Panc1 (cell line): ENCODE measurements around the gene INHBB. TPM values are rescaled to one million over a fixed set of nuclear protein-coding genes. Genes with fewer than 3 reads are reported as not detected.

ENCODE experiments used
- ATAC-seq: fragments of 200-7000 bp; cut with Tn5 transposase; 2 replicates; pipeline ENCODE4 v1.9.1; 2020; ENCODE audit warnings: mild to moderate bottlenecking, moderate library complexity
- BruUV-seq: library from RNA; stranded (reverse); fragments of 400-500 nt; replicated peaks from 2 replicates; lab custom pipeline; 2021; lab: Mats Ljungman, UMichigan
- CTCF ChIA-PET: fragments of 300-600 bp; sonication (Branson Sonifier 250); formaldehyde crosslinking; loops from one replicate; lab custom pipeline; 2022; ENCODE audit warnings: antibody characterized with exemption; lab: Charles Lee
- POLR2A ChIA-PET: fragments of 300-600 bp; sonication (Branson Sonifier 250); formaldehyde crosslinking; loops from one replicate; lab custom pipeline; 2022; ENCODE audit warnings: antibody characterized with exemption; lab: Charles Lee
- DNase-seq: peaks from one replicate; pipeline ENCODE4 v3.0.0-alpha.2; 2010; ENCODE audit warnings: low read depth, low spot score
- H3K27ac ChIP-seq: 2 replicates; pipeline ENCODE4 v1.5.1; 2011; ENCODE audit warnings: mild to moderate bottlenecking, low read length, inconsistent platforms
- H3K27me3 ChIP-seq: fragments of 200-500 bp; sonication (Bioruptor generic); 2 replicates; pipeline ENCODE4 v1.6.0; 2014; ENCODE audit warnings: low read length, inconsistent platforms; ENCODE audit not compliant: control insufficient read depth, insufficient read depth
- H3K36me3 ChIP-seq: fragments of 200-500 bp; sonication (Bioruptor generic); 2 replicates; pipeline ENCODE4 v1.5.1; 2014; ENCODE audit warnings: inconsistent platforms, mild to moderate bottlenecking, low read length, moderate library complexity; ENCODE audit not compliant: control insufficient read depth, insufficient read depth
- H3K4me1 ChIP-seq: 2 replicates; pipeline ENCODE4 v1.5.1; 2011; ENCODE audit warnings: inconsistent platforms, mild to moderate bottlenecking, low read length, moderate library complexity; ENCODE audit not compliant: control insufficient read depth, insufficient read depth
- H3K4me3 ChIP-seq, 2 experiments: 2 replicates each; pipeline ENCODE4 v1.5.1; 2011 to 2012; ENCODE audit warnings: low read depth in 2 of 2, low read length in 2 of 2, mild to moderate bottlenecking in 2 of 2, inconsistent platforms in 1 of 2, moderate library complexity in 1 of 2
- H3K9me3 ChIP-seq: fragments of 200-500 bp; sonication (Bioruptor generic); 2 replicates; pipeline ENCODE4 v1.5.1; 2014; ENCODE audit warnings: low read depth, mild to moderate bottlenecking, inconsistent platforms, low read length, moderate library complexity; ENCODE audit not compliant: control insufficient read depth, insufficient read depth
- POLR2AphosphoS5 ChIP-seq: IDR thresholded peaks from 2 replicates; pipeline ENCODE4 v1.6.1; 2012; ENCODE audit warnings: mild to moderate bottlenecking, low read depth, low read length, moderate library complexity
- SIN3A ChIP-seq: IDR thresholded peaks from 2 replicates; pipeline ENCODE4 v1.6.1; 2012; ENCODE audit warnings: low read depth, mild to moderate bottlenecking, low read length, moderate library complexity, borderline replicate concordance; ENCODE audit not compliant: insufficient read depth
- TCF7L2 ChIP-seq: IDR thresholded peaks from 2 replicates; pipeline ENCODE4 v1.6.1; 2011; ENCODE audit warnings: mild to moderate bottlenecking, low read depth, low read length, inconsistent platforms
- in situ Hi-C: cut with HindIII; loops from 2 replicates; pipeline ENCODE4 v1.10.0; 2016; ENCODE audit warnings: low sequenced_read_pairs, low pct_unique_long_range_greater_than_20kb
- intact Hi-C: fragments of 100-400 bp; cut with micrococcal nuclease; formaldehyde crosslinking; loops from one replicate; pipeline ENCODE4 v1.10.0; 2022; ENCODE audit not compliant: unreplicated experiment
- total RNA-seq: library from RNA; stranded (reverse); gene quantifications from one replicate; pipeline ENCODE4 v1.2.1, GENCODE V29; 2021; ENCODE audit not compliant: unreplicated experiment
- TF ChIP-seq, protein P1 (sequence below), 2 experiments: IDR thresholded peaks; 2 replicates each; pipeline ENCODE4 v1.6.1; 2011 to 2012; ENCODE audit warnings: low read depth in 2 of 2, control low read depth in 1 of 2, low read length in 1 of 2, mild to moderate bottlenecking in 1 of 2, moderate library complexity in 1 of 2; ENCODE audit not compliant: insufficient read depth in 1 of 2
- TF ChIP-seq, protein P2 (sequence below): fragments of 450-650 bp; IDR thresholded peaks from 2 replicates; pipeline ENCODE4 v1.5.1; 2017; ENCODE audit warnings: mild to moderate bottlenecking

INHBB gene
- total RNA-seq, 1 experiment from 2014 or later = 38.2 TPM

DNA sequence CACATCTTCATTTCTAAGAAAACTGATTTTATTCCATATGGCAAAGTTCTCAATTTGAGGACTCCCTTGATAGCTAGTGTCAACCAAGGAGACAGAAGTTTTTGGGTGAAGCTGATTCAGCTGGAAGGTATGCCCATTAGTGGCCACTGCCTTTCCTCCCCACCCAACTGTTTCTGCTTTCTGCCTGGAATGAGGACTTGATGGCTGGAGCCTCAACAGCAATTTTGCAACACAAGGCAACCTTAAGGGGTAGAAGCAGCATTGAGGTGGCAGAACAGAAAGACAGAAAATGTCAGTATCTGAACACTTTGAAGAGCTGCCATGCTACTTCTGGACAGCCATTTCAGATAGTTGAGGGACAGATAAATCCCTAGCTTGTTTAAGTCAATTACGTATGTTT is 47.0 kb downstream of the INHBB start:
- ATAC-seq (no peak), DNase-seq (no peak)
- in situ Hi-C loops (no loop called here), intact Hi-C loops (no loop called here)
- TF ChIP-seq, protein P1, sequence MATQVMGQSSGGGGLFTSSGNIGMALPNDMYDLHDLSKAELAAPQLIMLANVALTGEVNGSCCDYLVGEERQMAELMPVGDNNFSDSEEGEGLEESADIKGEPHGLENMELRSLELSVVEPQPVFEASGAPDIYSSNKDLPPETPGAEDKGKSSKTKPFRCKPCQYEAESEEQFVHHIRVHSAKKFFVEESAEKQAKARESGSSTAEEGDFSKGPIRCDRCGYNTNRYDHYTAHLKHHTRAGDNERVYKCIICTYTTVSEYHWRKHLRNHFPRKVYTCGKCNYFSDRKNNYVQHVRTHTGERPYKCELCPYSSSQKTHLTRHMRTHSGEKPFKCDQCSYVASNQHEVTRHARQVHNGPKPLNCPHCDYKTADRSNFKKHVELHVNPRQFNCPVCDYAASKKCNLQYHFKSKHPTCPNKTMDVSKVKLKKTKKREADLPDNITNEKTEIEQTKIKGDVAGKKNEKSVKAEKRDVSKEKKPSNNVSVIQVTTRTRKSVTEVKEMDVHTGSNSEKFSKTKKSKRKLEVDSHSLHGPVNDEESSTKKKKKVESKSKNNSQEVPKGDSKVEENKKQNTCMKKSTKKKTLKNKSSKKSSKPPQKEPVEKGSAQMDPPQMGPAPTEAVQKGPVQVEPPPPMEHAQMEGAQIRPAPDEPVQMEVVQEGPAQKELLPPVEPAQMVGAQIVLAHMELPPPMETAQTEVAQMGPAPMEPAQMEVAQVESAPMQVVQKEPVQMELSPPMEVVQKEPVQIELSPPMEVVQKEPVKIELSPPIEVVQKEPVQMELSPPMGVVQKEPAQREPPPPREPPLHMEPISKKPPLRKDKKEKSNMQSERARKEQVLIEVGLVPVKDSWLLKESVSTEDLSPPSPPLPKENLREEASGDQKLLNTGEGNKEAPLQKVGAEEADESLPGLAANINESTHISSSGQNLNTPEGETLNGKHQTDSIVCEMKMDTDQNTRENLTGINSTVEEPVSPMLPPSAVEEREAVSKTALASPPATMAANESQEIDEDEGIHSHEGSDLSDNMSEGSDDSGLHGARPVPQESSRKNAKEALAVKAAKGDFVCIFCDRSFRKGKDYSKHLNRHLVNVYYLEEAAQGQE (IDR thresholded peaks at IDR 0.05; ENCODE audit: insufficient read depth in 1 of 2, low read depth in 2 of 2, low read length in 1 of 2) = no peak
- no peak for TF ChIP-seq POLR2AphosphoS5
- no peak for TF ChIP-seq TCF7L2
- TF ChIP-seq, protein P2, sequence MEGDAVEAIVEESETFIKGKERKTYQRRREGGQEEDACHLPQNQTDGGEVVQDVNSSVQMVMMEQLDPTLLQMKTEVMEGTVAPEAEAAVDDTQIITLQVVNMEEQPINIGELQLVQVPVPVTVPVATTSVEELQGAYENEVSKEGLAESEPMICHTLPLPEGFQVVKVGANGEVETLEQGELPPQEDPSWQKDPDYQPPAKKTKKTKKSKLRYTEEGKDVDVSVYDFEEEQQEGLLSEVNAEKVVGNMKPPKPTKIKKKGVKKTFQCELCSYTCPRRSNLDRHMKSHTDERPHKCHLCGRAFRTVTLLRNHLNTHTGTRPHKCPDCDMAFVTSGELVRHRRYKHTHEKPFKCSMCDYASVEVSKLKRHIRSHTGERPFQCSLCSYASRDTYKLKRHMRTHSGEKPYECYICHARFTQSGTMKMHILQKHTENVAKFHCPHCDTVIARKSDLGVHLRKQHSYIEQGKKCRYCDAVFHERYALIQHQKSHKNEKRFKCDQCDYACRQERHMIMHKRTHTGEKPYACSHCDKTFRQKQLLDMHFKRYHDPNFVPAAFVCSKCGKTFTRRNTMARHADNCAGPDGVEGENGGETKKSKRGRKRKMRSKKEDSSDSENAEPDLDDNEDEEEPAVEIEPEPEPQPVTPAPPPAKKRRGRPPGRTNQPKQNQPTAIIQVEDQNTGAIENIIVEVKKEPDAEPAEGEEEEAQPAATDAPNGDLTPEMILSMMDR = no peak
- no peak for TF ChIP-seq SIN3A
- no peaks in the 10 kb centered on the region for H3K9me3 ChIP-seq
- peaks cover 24% of the 10 kb centered on the region for H3K4me1 ChIP-seq
- H3K27ac ChIP-seq = no peak overlapping the region
- ChIA-PET POLR2A (no interaction called here), CTCF (no interaction called here)
- H3K36me3 ChIP-seq = no peaks in the 10 kb centered on the region
- H3K4me3 ChIP-seq = no peak overlapping the region
- no TSS peak for BruUV-seq
- H3K27me3 ChIP-seq = no peaks in the 10 kb centered on the region

DNA sequence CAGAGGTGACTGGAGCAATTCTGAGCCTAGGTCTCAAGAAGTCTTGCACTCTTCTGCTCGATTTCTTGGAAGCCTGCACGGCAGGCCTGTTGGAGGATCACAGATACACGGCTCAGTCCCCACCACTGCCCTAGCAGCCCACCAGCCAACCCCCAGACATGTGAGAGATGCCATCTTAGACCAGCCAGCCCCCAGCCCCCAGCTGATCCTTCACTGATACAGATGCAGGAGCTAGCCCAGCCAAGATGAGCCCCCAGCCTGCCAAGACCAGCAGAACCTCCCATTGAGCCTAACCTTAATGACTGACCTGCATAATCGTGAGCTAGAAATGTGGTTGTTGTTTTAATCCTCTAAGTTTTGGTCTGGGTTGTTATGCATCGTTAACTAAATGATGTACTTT is 47.5 kb downstream of the INHBB start:
- no TSS peak for BruUV-seq
- intact Hi-C loops (no loop called here), in situ Hi-C loops (no loop called here)
- Histone ChIP-seq H3K4me1 (peaks cover 29% of the 10 kb centered on the region), H3K4me3 (no peak overlapping the region), H3K9me3 (no peaks in the 10 kb centered on the region), H3K36me3 (no peaks in the 10 kb centered on the region), H3K27ac (no peak overlapping the region), H3K27me3 (no peaks in the 10 kb centered on the region)
- POLR2A ChIA-PET = no interaction called here
- CTCF ChIA-PET = no interaction called here
- TF ChIP-seq, protein P1 (IDR thresholded peaks at IDR 0.05; ENCODE audit: insufficient read depth in 1 of 2, low read depth in 2 of 2, low read length in 1 of 2) = no peak
- TF ChIP-seq POLR2AphosphoS5 = no peak
- no peak for TF ChIP-seq SIN3A
- TF ChIP-seq, protein P2 = no peak
- no peak for TF ChIP-seq TCF7L2
- ATAC-seq (no peak), DNase-seq (no peak)
